HUES64 (cell line): ENCODE data around the gene PAX5.

ENCODE experiments used
- H3K27ac ChIP-seq: 2 replicates; pipeline ENCODE4 v1.7.0; 2013; ENCODE audit warnings: low read depth, low read length, inconsistent platforms
- H3K27me3 ChIP-seq: 2 replicates; pipeline ENCODE4 v1.6.1; 2013; ENCODE audit warnings: mild to moderate bottlenecking, low read length; ENCODE audit not compliant: insufficient read depth
- H3K36me3 ChIP-seq: 2 replicates; pipeline ENCODE4 v1.6.1; 2013; ENCODE audit warnings: mild to moderate bottlenecking, low read length; ENCODE audit not compliant: insufficient read depth
- H3K4me1 ChIP-seq: 2 replicates; pipeline ENCODE4 v1.6.1; 2013; ENCODE audit warnings: mild to moderate bottlenecking, low read length, moderate library complexity; ENCODE audit not compliant: insufficient read depth
- H3K4me3 ChIP-seq: 2 replicates; pipeline ENCODE4 v1.5.1; 2013; ENCODE audit warnings: mild to moderate bottlenecking, low read length, moderate library complexity
- H3K9ac ChIP-seq: 2 replicates; pipeline ENCODE4 v1.6.1; 2013; ENCODE audit warnings: mild to moderate bottlenecking, low read depth, low read length
- H3K9me3 ChIP-seq: 2 replicates; pipeline ENCODE4 v1.6.1; 2013; ENCODE audit warnings: low read depth, low read length; ENCODE audit not compliant: insufficient read depth
- WGBS: fragments of 150-250, 120-280 bp; methylation state at CpG from one replicate; pipeline ENCODE4 v1.1.7; 2013; ENCODE audit warnings: missing lambda C conversion rate; 5-methylcytosine and 5-hydroxymethylcytosine counted together

Gene PAX5

GRCh38 chr9:36834736-36835135 lies 199.3 kb downstream of the PAX5 start:
- Histone ChIP-seq H3K36me3 (no peaks in the 10 kb centered on the region), H3K9ac (no peak overlapping the region), H3K9me3 (no peaks in the 10 kb centered on the region), H3K27me3 (no peaks in the 10 kb centered on the region), H3K27ac (no peak overlapping the region), H3K4me1 (no peaks in the 10 kb centered on the region), H3K4me3 (no peak overlapping the region)
- 83% methylated on average over 9 of the region's 9 CpGs for WGBS

- 67% methylated on average over 6 of the region's 6 CpGs for WGBS
- Histone ChIP-seq H3K4me3 (no peak overlapping the region), H3K36me3 (no peaks in the 10 kb centered on the region), H3K4me1 (no peaks in the 10 kb centered on the region), H3K9me3 (no peaks in the 10 kb centered on the region), H3K27me3 (no peaks in the 10 kb centered on the region), H3K9ac (no peak overlapping the region), H3K27ac (no peak overlapping the region)
Measured at GRCh38 chr9:36833954-36834353, 200.1 kb downstream of the PAX5 start.

- no peak overlapping the region for H3K9ac ChIP-seq
- no peaks in the 10 kb centered on the region for H3K36me3 ChIP-seq
- no peaks in the 10 kb centered on the region for H3K9me3 ChIP-seq
- WGBS = 84% methylated on average over 16 of the region's 16 CpGs
- no peak overlapping the region for H3K4me3 ChIP-seq
- no peak overlapping the region for H3K27ac ChIP-seq
- no peaks in the 10 kb centered on the region for H3K4me1 ChIP-seq
- H3K27me3 ChIP-seq = no peaks in the 10 kb centered on the region
Measured at GRCh38 chr9:36832164-36832795, 201.8 kb downstream of the PAX5 start.

- no peak overlapping the region for H3K27ac ChIP-seq
- H3K36me3 ChIP-seq = no peaks in the 10 kb centered on the region
- H3K27me3 ChIP-seq = no peaks in the 10 kb centered on the region
- no peaks in the 10 kb centered on the region for H3K9me3 ChIP-seq
- no peak overlapping the region for H3K9ac ChIP-seq
- 73% methylated on average over 7 of the region's 7 CpGs for WGBS
- no peak overlapping the region for H3K4me3 ChIP-seq
- no peaks in the 10 kb centered on the region for H3K4me1 ChIP-seq
Measured at GRCh38 chr9:36831381-36832161, 202.5 kb downstream of the PAX5 start.

- no peaks in the 10 kb centered on the region for H3K27me3 ChIP-seq
- H3K36me3 ChIP-seq = no peaks in the 10 kb centered on the region
- no peaks in the 10 kb centered on the region for H3K4me1 ChIP-seq
- 91% methylated on average over 7 of the region's 7 CpGs for WGBS
- no peak overlapping the region for H3K27ac ChIP-seq
- H3K4me3 ChIP-seq = no peak overlapping the region
- H3K9ac ChIP-seq = no peak overlapping the region
- H3K9me3 ChIP-seq = no peaks in the 10 kb centered on the region
Measured at GRCh38 chr9:36828611-36829013, 205.5 kb downstream of the PAX5 start.

- no peaks in the 10 kb centered on the region for H3K4me1 ChIP-seq
- H3K9ac ChIP-seq = no peak overlapping the region
- H3K27ac ChIP-seq = no peak overlapping the region
- no peaks in the 10 kb centered on the region for H3K27me3 ChIP-seq
- WGBS = 66% methylated on average over 5 of the region's 5 CpGs
- no peaks in the 10 kb centered on the region for H3K36me3 ChIP-seq
- H3K9me3 ChIP-seq = no peaks in the 10 kb centered on the region
- H3K4me3 ChIP-seq = no peak overlapping the region
Measured at GRCh38 chr9:36827593-36827992, 206.5 kb downstream of the PAX5 start.

- Histone ChIP-seq H3K27me3 (no peaks in the 10 kb centered on the region), H3K4me3 (no peak overlapping the region), H3K9ac (no peak overlapping the region), H3K36me3 (no peaks in the 10 kb centered on the region), H3K9me3 (no peaks in the 10 kb centered on the region), H3K27ac (no peak overlapping the region), H3K4me1 (no peaks in the 10 kb centered on the region)
- 97% methylated on average over 3 of the region's 4 CpGs for WGBS
Measured at GRCh38 chr9:36826581-36826980, 207.5 kb downstream of the PAX5 start.

GRCh38 chr9:36825179-36825578 lies 208.9 kb downstream of the PAX5 start:
- Histone ChIP-seq H3K27ac (no peak overlapping the region), H3K9me3 (no peaks in the 10 kb centered on the region), H3K9ac (no peak overlapping the region), H3K27me3 (0 out of 2 replicates have a peak, but pooled peaks cover under 1% of the 10 kb centered on the region), H3K4me1 (no peaks in the 10 kb centered on the region), H3K4me3 (no peak overlapping the region), H3K36me3 (no peaks in the 10 kb centered on the region)
- WGBS = 94% methylated on average over 8 of the region's 8 CpGs

- Histone ChIP-seq H3K27ac (no peak overlapping the region), H3K36me3 (no peaks in the 10 kb centered on the region), H3K4me3 (no peak overlapping the region), H3K9ac (no peak overlapping the region), H3K27me3 (peaks cover 13% of the 10 kb centered on the region), H3K4me1 (peaks cover 11% of the 10 kb centered on the region), H3K9me3 (no peaks in the 10 kb centered on the region)
- 91% methylated on average over 5 of the region's 5 CpGs for WGBS
Measured at GRCh38 chr9:36823934-36824333, 210.1 kb downstream of the PAX5 start.

- H3K27me3 ChIP-seq = peaks cover 16% of the 10 kb centered on the region
- H3K9ac ChIP-seq = no peak overlapping the region
- 93% methylated on average over 6 of the region's 6 CpGs for WGBS
- H3K9me3 ChIP-seq = no peaks in the 10 kb centered on the region
- no peaks in the 10 kb centered on the region for H3K36me3 ChIP-seq
- no peak overlapping the region for H3K4me3 ChIP-seq
- H3K4me1 ChIP-seq = peaks cover 14% of the 10 kb centered on the region
- H3K27ac ChIP-seq = no peak overlapping the region
Measured at GRCh38 chr9:36823466-36823865, 210.6 kb downstream of the PAX5 start.

GRCh38 chr9:36822201-36822600 lies 211.9 kb downstream of the PAX5 start:
- H3K9ac ChIP-seq = no peak overlapping the region
- no peaks in the 10 kb centered on the region for H3K36me3 ChIP-seq
- peaks cover 18% of the 10 kb centered on the region for H3K4me1 ChIP-seq
- H3K9me3 ChIP-seq = no peaks in the 10 kb centered on the region
- H3K4me3 ChIP-seq = no peak overlapping the region
- no peak overlapping the region for H3K27ac ChIP-seq
- peaks cover 29% of the 10 kb centered on the region for H3K27me3 ChIP-seq
- WGBS = 90% methylated on average over 6 of the region's 6 CpGs
